GM21717 (cell line): ENCODE data around the gene CARM1.

Experiments
- ATAC-seq: cut with Tn5 transposase; IDR thresholded peaks from one replicate; pipeline ENCODE4 v1.9.1; 2021; ENCODE audit warnings: mild to moderate bottlenecking, moderate library complexity; ENCODE audit not compliant: unreplicated experiment

Gene CARM1

GRCh38 chr19:10968527-10969135 is 97.3 kb downstream of the CARM1 start:
- no peak for ATAC-seq

DNA sequence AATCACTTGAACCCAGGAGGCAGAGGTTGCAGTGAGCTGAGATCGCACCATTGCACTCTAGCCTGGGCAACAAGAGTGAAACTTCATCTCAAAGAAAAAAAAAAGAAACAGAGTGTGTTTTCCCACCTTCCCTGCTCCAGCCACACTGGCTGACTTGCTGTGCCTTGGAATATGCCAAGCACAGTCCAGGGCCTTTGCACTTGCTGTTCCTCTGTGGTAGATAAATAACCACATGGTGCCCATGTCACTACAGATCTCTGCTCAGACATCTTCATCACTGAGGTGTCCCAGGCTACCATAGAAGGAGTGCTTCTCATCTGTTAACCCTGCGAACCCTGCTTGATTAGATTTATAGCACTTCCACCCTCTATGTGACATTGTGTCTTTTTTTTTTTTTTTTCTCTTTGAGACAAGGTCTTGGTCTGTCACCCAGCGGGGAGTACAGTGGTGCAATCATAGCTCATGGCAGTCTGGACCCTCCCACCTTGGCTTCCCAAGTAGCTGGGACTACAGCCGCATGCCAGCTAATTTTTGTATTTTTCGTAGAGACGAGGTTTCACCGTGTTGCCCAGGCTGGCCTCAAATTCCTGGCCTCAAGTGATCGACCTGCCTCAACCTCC is 99.9 kb downstream of the CARM1 start:
- no peak for ATAC-seq
